H1 (cell line): Measurements from ENCODE around the gene CXCL16. TPM values are rescaled to one million over a fixed set of nuclear protein-coding genes. Genes with fewer than 3 reads are reported as not detected.

Experiments
- CTCF ChIA-PET: fragments of 300-600 bp; sonication (Branson Sonifier 250); formaldehyde crosslinking; loops from one replicate; lab custom pipeline; 2021; ENCODE audit not compliant: partially characterized antibody; lab: Charles Lee
- POLR2A ChIA-PET: fragments of 300-600 bp; sonication (Branson Sonifier 250); formaldehyde crosslinking; loops from one replicate; lab custom pipeline; 2021; ENCODE audit warnings: inconsistent platforms; ENCODE audit not compliant: partially characterized antibody; lab: Charles Lee
- DNase-seq, 2 experiments: peaks; one replicate each; pipeline versions ENCODE4 v3.0.0 to v3.0.0-alpha.2; 2010 to 2022; ENCODE audit warnings: low spot score in 2 of 2, low read depth in 1 of 2, mixed read lengths in 1 of 2
- FAIRE-seq: peaks from 2 replicates; lab custom pipeline; 2011; peaks lifted over from hg19 to GRCh38; lab: Jason Lieb, UNC
- H2AFZ ChIP-seq: 2 replicates; pipeline ENCODE4 v1.8.1; 2012; ENCODE audit warnings: low read length, inconsistent platforms
- H2AK5ac ChIP-seq: 2 replicates; pipeline ENCODE4 v1.6.1; 2013; ENCODE audit warnings: low read depth, low read length
- H2BK120ac ChIP-seq: replicated peaks from 2 replicates; pipeline ENCODE3; 2013; ENCODE audit warnings: low read depth, low read length, inconsistent platforms
- H2BK12ac ChIP-seq: 2 replicates; pipeline ENCODE4 v1.6.1; 2013; ENCODE audit warnings: low read depth, low read length
- H2BK15ac ChIP-seq: 2 replicates; pipeline ENCODE4 v1.6.1; 2013; ENCODE audit warnings: low read length
- H2BK20ac ChIP-seq: 2 replicates; pipeline ENCODE4 v1.6.1; 2013; ENCODE audit warnings: low read length
- H2BK5ac ChIP-seq: 2 replicates; pipeline ENCODE4 v1.6.1; 2013; ENCODE audit warnings: low read depth, low read length
- H3K14ac ChIP-seq: 2 replicates; pipeline ENCODE4 v1.6.1; 2013; ENCODE audit warnings: inconsistent platforms; ENCODE audit not compliant: insufficient read length
- H3K18ac ChIP-seq: 2 replicates; pipeline ENCODE4 v1.6.1; 2013; ENCODE audit warnings: low read length; ENCODE audit errors: extremely low read depth
- H3K23ac ChIP-seq: 2 replicates; pipeline ENCODE4 v1.6.1; 2013; ENCODE audit warnings: inconsistent platforms; ENCODE audit not compliant: insufficient read length
- H3K23me2 ChIP-seq: 2 replicates; pipeline ENCODE4 v1.6.1; 2013; ENCODE audit warnings: low read depth, low read length
- H3K27ac ChIP-seq: 2 replicates; pipeline ENCODE4 v1.6.1; 2011; ENCODE audit warnings: low read depth, low read length, inconsistent platforms
- H3K27me3 ChIP-seq, 4 experiments: replicated peaks in 1 of 4; 1 replicate in 1 of 4; 2 replicates in 3 of 4; pipeline versions ENCODE4 v1.6.1 to v1.8.1; 2011 to 2013; ENCODE audit warnings: low read length in 3 of 4, mild to moderate bottlenecking in 3 of 4, inconsistent platforms in 2 of 4, mixed read lengths in 2 of 4, moderate library complexity in 1 of 4; ENCODE audit not compliant: control insufficient read depth in 3 of 4, insufficient read depth in 3 of 4; ENCODE audit errors: extremely low read depth in 1 of 4
- H3K36me3 ChIP-seq, 4 experiments: 2 replicates each; pipeline versions ENCODE4 v1.6.1 to v1.8.1; 2011 to 2013; ENCODE audit warnings: mild to moderate bottlenecking in 4 of 4, low read length in 3 of 4, moderate library complexity in 2 of 4, control low read depth in 1 of 4, inconsistent platforms in 1 of 4; ENCODE audit not compliant: insufficient read depth in 4 of 4, control insufficient read depth in 2 of 4
- H3K4ac ChIP-seq: replicated peaks from 2 replicates; pipeline ENCODE3; 2013; ENCODE audit warnings: low read length, low read depth, mixed read lengths, inconsistent platforms; ENCODE audit not compliant: insufficient read length
- H3K4me1 ChIP-seq, 4 experiments: replicated peaks in 1 of 4; 1 replicate in 1 of 4; 2 replicates in 3 of 4; pipeline versions ENCODE4 v1.6.1 to v1.8.1; 2011 to 2013; ENCODE audit warnings: low read length in 3 of 4, inconsistent platforms in 2 of 4, mixed read lengths in 1 of 4; ENCODE audit not compliant: insufficient read depth in 4 of 4, control insufficient read depth in 3 of 4
- H3K4me2 ChIP-seq, 2 experiments: 2 replicates each; pipeline versions ENCODE4 v1.6.1 to v1.8.1; 2011 to 2013; ENCODE audit warnings: low read depth in 2 of 2, low read length in 2 of 2, control low read depth in 1 of 2, inconsistent platforms in 1 of 2, mild to moderate bottlenecking in 1 of 2; ENCODE audit not compliant: insufficient read depth in 1 of 2
- H3K4me3 ChIP-seq, 4 experiments: fragments of 200-600, 300-600 bp in 1 of 4; sonication (generic), shearing (Covaris generic), sonication (Bioruptor Twin) in 1 of 4; 2 replicates each; pipeline versions ENCODE4 v1.5.1 to v1.8.1; 2011 to 2016; ENCODE audit warnings: low read length in 4 of 4, low read depth in 3 of 4, control low read depth in 2 of 4, inconsistent platforms in 2 of 4, mild to moderate bottlenecking in 2 of 4, mixed read lengths in 1 of 4, moderate library complexity in 1 of 4; ENCODE audit not compliant: insufficient read depth in 2 of 4; ENCODE audit errors: extremely low read depth in 1 of 4
- H3K56ac ChIP-seq: replicated peaks from 2 replicates; pipeline ENCODE3; 2013; ENCODE audit warnings: low read depth, mild to moderate bottlenecking, mixed read lengths, low read length, inconsistent platforms; ENCODE audit not compliant: insufficient read length
- H3K79me1 ChIP-seq: 2 replicates; pipeline ENCODE4 v1.6.1; 2013; ENCODE audit warnings: low read depth, low read length, control low read depth
- H3K79me2 ChIP-seq, 2 experiments: 2 replicates each; pipeline versions ENCODE4 v1.6.1 to v1.8.1; 2012 to 2013; ENCODE audit warnings: low read length in 2 of 2, mild to moderate bottlenecking in 2 of 2, inconsistent platforms in 1 of 2; ENCODE audit not compliant: insufficient read depth in 2 of 2, control insufficient read depth in 1 of 2
- H3K9ac ChIP-seq, 4 experiments: replicated peaks in 1 of 4; 1 replicate in 1 of 4; 2 replicates in 3 of 4; pipeline versions ENCODE4 v1.6.1 to v1.8.1; 2011 to 2013; ENCODE audit warnings: low read depth in 3 of 4, low read length in 3 of 4, control low read depth in 2 of 4, mild to moderate bottlenecking in 2 of 4, moderate library complexity in 2 of 4, inconsistent platforms in 1 of 4; ENCODE audit errors: extremely low read depth in 1 of 4
- H3K9me3 ChIP-seq, 2 experiments: 2 replicates each; pipeline versions ENCODE4 v1.6.1 to v1.8.1; 2012 to 2013; ENCODE audit warnings: mild to moderate bottlenecking in 2 of 2, moderate library complexity in 2 of 2, control low read depth in 1 of 2, inconsistent platforms in 1 of 2, low read depth in 1 of 2, low read length in 1 of 2, mixed read lengths in 1 of 2; ENCODE audit not compliant: insufficient read depth in 2 of 2
- H4K20me1 ChIP-seq, 2 experiments: replicated peaks in 1 of 2; 2 replicates each; pipeline versions ENCODE3 to v1.8.1; 2011 to 2013; ENCODE audit warnings: inconsistent platforms in 2 of 2, low read length in 2 of 2, mild to moderate bottlenecking in 1 of 2; ENCODE audit not compliant: insufficient read depth in 2 of 2, control insufficient read depth in 1 of 2
- H4K5ac ChIP-seq: 2 replicates; pipeline ENCODE4 v1.6.1; 2013; ENCODE audit warnings: low read length, low read depth, mixed read lengths, inconsistent platforms; ENCODE audit not compliant: insufficient read length
- H4K8ac ChIP-seq: 2 replicates; pipeline ENCODE4 v1.8.0; 2013; ENCODE audit warnings: mild to moderate bottlenecking, moderate library complexity, low read length, inconsistent platforms; ENCODE audit not compliant: insufficient read depth; ENCODE audit errors: extremely low read depth
- H4K91ac ChIP-seq: replicated peaks from 2 replicates; pipeline ENCODE3; 2013; ENCODE audit warnings: low read length, mixed read lengths, inconsistent platforms; ENCODE audit not compliant: insufficient read length
- CHD1 ChIP-seq: IDR thresholded peaks from 2 replicates; pipeline ENCODE4 v1.6.1; 2012; ENCODE audit warnings: low read depth, low read length, improper control_type of control experiment
- CTCF ChIP-seq, 3 experiments: IDR thresholded peaks; 1 replicate in 2 of 3; 2 replicates in 1 of 3; pipeline versions ENCODE4 v1.5.1 to v1.6.1; 2011; ENCODE audit warnings: low read length in 3 of 3, mild to moderate bottlenecking in 3 of 3, inconsistent platforms in 2 of 3, low read depth in 1 of 3, moderate library complexity in 1 of 3; ENCODE audit not compliant: insufficient read depth in 1 of 3; ENCODE audit errors: control extremely low read depth in 1 of 3
- FOSL1 ChIP-seq: IDR thresholded peaks from 2 replicates; pipeline ENCODE4 v1.6.1; 2011; ENCODE audit warnings: mild to moderate bottlenecking, low read depth, low read length, moderate library complexity; ENCODE audit not compliant: insufficient read depth
- HDAC2 ChIP-seq, 2 experiments: fragments of 300-600 bp in 1 of 2; sonication (generic) in 1 of 2; IDR thresholded peaks; 2 replicates each; pipeline ENCODE4 v1.6.1; 2011 to 2012; ENCODE audit warnings: low read depth in 2 of 2, low read length in 2 of 2, mild to moderate bottlenecking in 2 of 2, moderate library complexity in 2 of 2, borderline replicate concordance in 1 of 2, inconsistent platforms in 1 of 2
- JUN ChIP-seq: IDR thresholded peaks from 2 replicates; pipeline ENCODE4 v1.6.1; 2011; ENCODE audit warnings: low read depth, mild to moderate bottlenecking, improper control_type of control experiment, low read length
- RBBP5 ChIP-seq: IDR thresholded peaks from 2 replicates; pipeline ENCODE4 v1.7.1; 2012; ENCODE audit warnings: low read depth, mild to moderate bottlenecking, inconsistent platforms, low read length, moderate library complexity, borderline replicate concordance
- SIN3A ChIP-seq, 2 experiments: IDR thresholded peaks in 1 of 2; conservative IDR thresholded peaks in 1 of 2; 2 replicates each; pipeline ENCODE4 v1.6.1; 2011 to 2012; ENCODE audit warnings: low read length in 2 of 2, improper control_type of control experiment in 1 of 2, low read depth in 1 of 2, mild to moderate bottlenecking in 1 of 2
- SIX5 ChIP-seq: IDR thresholded peaks from 2 replicates; pipeline ENCODE4 v1.6.1; 2011; ENCODE audit warnings: mild to moderate bottlenecking, low read depth, low read length
- SP4 ChIP-seq: IDR thresholded peaks from 2 replicates; pipeline ENCODE4 v1.6.1; 2012; ENCODE audit warnings: low read length, inconsistent platforms
- TEAD4 ChIP-seq: IDR thresholded peaks from 2 replicates; pipeline ENCODE4 v1.6.1; 2012; ENCODE audit warnings: low read depth, low read length, inconsistent platforms, mixed read lengths
- YY1 ChIP-seq: IDR thresholded peaks from 2 replicates; pipeline ENCODE4 v1.6.1; 2011; ENCODE audit warnings: low read depth, mild to moderate bottlenecking, low read length
- WGBS, 2 experiments: shearing (Covaris generic) in 1 of 2; methylation state at CpG; one replicate each; pipeline versions ENCODE4 v1.1.6 to v1.1.7; 2013 to 2015; ENCODE audit warnings: low lambda C conversion rate in 2 of 2, mixed read lengths in 2 of 2, inconsistent platforms in 1 of 2, low coverage in 1 of 2, missing lambda C conversion rate in 1 of 2; ENCODE audit not compliant: insufficient replicate concordance in 2 of 2, insufficient coverage in 1 of 2, insufficient read length in 1 of 2; ENCODE audit errors: extremely low coverage in 1 of 2, missing lambda C conversion rate in 1 of 2; 5-methylcytosine and 5-hydroxymethylcytosine counted together
- polyA plus RNA-seq, 7 experiments: library from polyadenylated mRNA; depleted of rRNA in 3 of 7; stranded (reverse) in 5 of 7; unstranded in 2 of 7; fragments of >200 nt in 5 of 7; fragments of 200-250 nt in 2 of 7; gene quantifications; 1 replicate in 5 of 7; 2 replicates in 1 of 7; 4 replicates in 1 of 7; pipeline versions ENCODE4 v1.2.1 to v1.2.3, GENCODE V29; 2011 to 2013; ENCODE audit warnings: missing spikeins in 2 of 7, mixed read lengths in 2 of 7
- total RNA-seq: library from RNA; stranded (reverse); fragmentation: NEBNext Ultra II Directional; extraction: Animal tissue kit (Norgen Biotek cat#: 25700); gene quantifications from 2 replicates; pipeline ENCODE4 v1.2.1, GENCODE V29; 2021

CXCL16 gene
- total and polyA plus RNA-seq, 2 of the 8 experiments (the other 6 are each of a cell fraction or from before 2014, with no cell fraction given), result 3.5 to 4.8 TPM

- Histone ChIP-seq H2BK5ac (no peak overlapping the region), H3K79me2 (no peaks in the 10 kb centered on the region), H3K27me3 (peaks cover 29 to 61% (median 49%) of the 10 kb centered on the region in 4 experiments), H4K20me1 (no peaks in the 10 kb centered on the region), H2BK120ac (no peak overlapping the region), H4K5ac (no peak overlapping the region), H2BK12ac (no peak overlapping the region), H3K9me3 (no peaks in the 10 kb centered on the region; a peak in 1 of 4 replicates), H4K8ac (no peak overlapping the region), H3K18ac (no peak overlapping the region), H3K23ac (no peak overlapping the region), H3K14ac (no peak overlapping the region), H4K91ac (no peak overlapping the region), H2AK5ac (peak overlapping the region; percentile 6; the same call in 1 of the 2 replicates), H2BK20ac (no peak overlapping the region), H3K4me1 (peaks cover 0 to 12% (median 7%) of the 10 kb centered on the region in 4 experiments; a peak in 5 of 7 replicates), H3K23me2 (peaks cover 21% of the 10 kb centered on the region; the same call in 1 of the 2 replicates), H3K4ac (no peak overlapping the region), H3K36me3 (no peaks in the 10 kb centered on the region; a peak in 1 of 8 replicates), H2BK15ac (no peak overlapping the region), H3K9ac (no peak overlapping the region), H3K27ac (no peak overlapping the region), H3K79me1 (no peaks in the 10 kb centered on the region), H3K4me3 (no peak overlapping the region), H3K56ac (no peak overlapping the region), H3K4me2 (no peak overlapping the region), H2AFZ (no peak overlapping the region)
- DNase-seq (no peak), FAIRE-seq (no peak)
- POLR2A ChIA-PET, result interaction anchor here (0.6 kb wide), 1 partner anchor 213 kb away, joined by 3 read pairs; no protein-coding TSS in a partner anchor
- WGBS, 2 experiments, result 85% methylated on average over 8 of the region's 8 CpGs; no CpG with 5 or more reads in 1 of the 2 experiments
- CTCF ChIA-PET, result interaction anchor here (0.7 to 1.0 kb wide), 3 partner anchors 32 to 150 kb away, joined by 3 read pairs; partner anchors contain the start of gene PSMB6
- TF ChIP-seq YY1 (no peak), CTCF (IDR thresholded peaks at IDR 0.05; ENCODE audit: control extremely low read depth in 1 of 3, insufficient read depth in 1 of 3, low read depth in 1 of 3, low read length in 3 of 3) (no peak), FOSL1 (no peak), SIX5 (no peak), RBBP5 (no peak), CHD1 (no peak), JUN (no peak), SP4 (no peak), SIN3A (conservative IDR thresholded peaks at IDR 0.05 in 1 of 2, IDR thresholded peaks at IDR 0.05 in 1 of 2; ENCODE audit: low read depth in 1 of 2, low read length in 2 of 2) (no peak), TEAD4 (no peak), HDAC2 (IDR thresholded peaks at IDR 0.05; ENCODE audit: borderline replicate concordance in 1 of 2, low read depth in 2 of 2, low read length in 2 of 2) (no peak)
Measured at GRCh38 chr17:4741544-4741943, 1.8 kb upstream of the CXCL16 start.
